ENCODE results near the gene TUBB4B.

Gene TUBB4B

DNA sequence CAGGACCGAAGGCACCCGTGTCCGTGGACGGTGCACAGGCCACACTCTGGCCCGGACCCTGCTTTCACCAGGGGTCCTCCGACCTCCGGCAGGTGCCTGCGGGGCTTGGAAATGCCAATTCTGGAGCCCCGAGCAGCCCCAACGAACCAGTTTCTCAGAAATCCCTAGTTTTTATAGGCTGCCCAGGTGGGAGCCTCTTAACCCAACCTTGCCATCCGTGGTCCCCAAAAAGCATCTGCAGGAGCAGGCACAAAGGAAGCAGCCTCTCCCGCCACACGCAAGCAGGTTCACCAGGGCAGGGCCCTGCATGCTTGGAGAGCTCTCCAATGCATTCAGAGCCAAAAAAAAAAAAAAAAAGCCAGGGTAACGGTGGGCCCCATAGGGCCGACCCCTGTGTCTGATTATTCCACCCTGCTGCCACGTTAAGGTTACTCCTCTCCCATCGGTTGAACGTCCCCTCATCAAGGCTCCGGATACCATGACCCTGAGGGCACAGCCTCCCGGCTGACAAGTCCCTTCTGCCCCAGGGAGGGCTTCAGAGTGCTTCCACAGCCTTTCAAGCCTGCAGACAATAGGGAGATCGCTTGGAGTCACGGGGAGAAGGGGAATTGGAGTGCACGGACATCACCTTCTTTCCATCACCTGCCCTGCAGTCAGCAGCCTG is 39.8 kb upstream of the TUBB4B start:
- no peak for DNase-seq (ENCODE audit: low spot score)

GRCh38 chr9:137202966-137203365 is 38.1 kb upstream of the TUBB4B start:
- no peak for DNase-seq (ENCODE audit: low spot score)
- Histone ChIP-seq H3K27ac (no peak overlapping the region), H3K4me3 (no peak overlapping the region)
- TF ChIP-seq, protein P1, sequence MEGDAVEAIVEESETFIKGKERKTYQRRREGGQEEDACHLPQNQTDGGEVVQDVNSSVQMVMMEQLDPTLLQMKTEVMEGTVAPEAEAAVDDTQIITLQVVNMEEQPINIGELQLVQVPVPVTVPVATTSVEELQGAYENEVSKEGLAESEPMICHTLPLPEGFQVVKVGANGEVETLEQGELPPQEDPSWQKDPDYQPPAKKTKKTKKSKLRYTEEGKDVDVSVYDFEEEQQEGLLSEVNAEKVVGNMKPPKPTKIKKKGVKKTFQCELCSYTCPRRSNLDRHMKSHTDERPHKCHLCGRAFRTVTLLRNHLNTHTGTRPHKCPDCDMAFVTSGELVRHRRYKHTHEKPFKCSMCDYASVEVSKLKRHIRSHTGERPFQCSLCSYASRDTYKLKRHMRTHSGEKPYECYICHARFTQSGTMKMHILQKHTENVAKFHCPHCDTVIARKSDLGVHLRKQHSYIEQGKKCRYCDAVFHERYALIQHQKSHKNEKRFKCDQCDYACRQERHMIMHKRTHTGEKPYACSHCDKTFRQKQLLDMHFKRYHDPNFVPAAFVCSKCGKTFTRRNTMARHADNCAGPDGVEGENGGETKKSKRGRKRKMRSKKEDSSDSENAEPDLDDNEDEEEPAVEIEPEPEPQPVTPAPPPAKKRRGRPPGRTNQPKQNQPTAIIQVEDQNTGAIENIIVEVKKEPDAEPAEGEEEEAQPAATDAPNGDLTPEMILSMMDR (IDR thresholded peaks at IDR 0.05), result no peak

More for the DNA sequence above, 39.8 kb upstream of the TUBB4B start:
- H3K27ac ChIP-seq, result peak overlapping the region; percentile 73 to 84
- TF ChIP-seq, protein P1 (IDR thresholded peaks at IDR 0.05), result no peak
- peak overlapping the region; percentile 83 for H3K4me3 ChIP-seq

- peak overlapping the region in 1 of 2 donors; percentile 85 for H3K27ac ChIP-seq
Measured at GRCh38 chr9:137204731-137205125, 36.4 kb upstream of the TUBB4B start.

DNA sequence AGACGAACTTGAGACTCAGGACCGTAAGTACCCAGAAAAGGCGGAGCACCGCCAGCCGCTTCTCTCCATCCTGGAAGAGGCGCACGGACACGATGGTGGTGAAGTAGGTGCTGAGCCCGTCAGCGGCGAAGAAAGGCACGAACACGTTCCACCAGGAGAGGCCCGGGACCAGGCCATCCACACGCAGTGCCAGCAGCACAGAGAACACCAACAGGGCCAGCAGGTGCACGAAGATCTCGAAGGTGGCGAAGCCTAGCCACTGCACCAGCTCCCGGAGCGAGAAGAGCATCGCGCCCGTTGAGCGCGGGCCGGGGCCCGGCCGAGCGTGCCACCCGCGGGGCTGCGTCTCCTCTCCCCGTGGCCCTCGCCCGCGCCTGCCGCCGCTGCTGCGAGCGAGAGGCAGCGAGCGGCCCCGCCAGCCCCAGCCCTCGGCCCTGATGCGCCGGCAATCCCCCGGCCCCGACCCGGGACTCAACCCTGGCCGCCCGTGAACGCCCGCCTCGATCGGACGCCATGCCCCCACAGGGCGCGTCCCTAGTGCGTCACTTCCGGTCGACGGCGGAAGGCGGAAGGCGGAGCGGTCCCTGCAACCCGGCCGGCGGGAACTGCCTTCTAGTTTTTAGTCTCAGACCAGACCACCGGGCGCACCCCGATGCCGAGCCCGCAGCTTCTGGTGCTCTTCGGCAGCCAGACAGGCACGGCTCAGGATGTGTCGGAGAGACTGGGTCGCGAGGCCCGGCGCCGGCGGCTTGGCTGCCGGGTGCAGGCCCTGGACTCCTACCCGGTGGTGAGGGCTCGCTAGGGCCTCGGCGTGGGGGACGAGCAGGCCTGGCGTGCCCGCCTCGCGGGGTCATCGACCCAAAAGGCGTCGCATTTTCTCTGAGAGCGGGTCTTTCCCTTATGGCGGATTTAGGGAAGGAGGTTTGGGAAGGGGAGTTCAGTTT is 35.7 kb upstream of the TUBB4B start, which contains the start of the genes NDOR1 and TMEM203:
NDOR1 (plus strand) TSS at position 575 of the 944 bp plus-strand sequence; CDS start at position 653, 78 bp downstream.
TMEM203 (minus strand) TSS at position 523 of the 944 bp plus-strand sequence; CDS start at position 289, 234 bp downstream.
- DNase-seq (ENCODE audit: low spot score), result peak; percentile 91
- TF ChIP-seq, protein P1 (IDR thresholded peaks at IDR 0.05), result no peak
- H3K4me3 ChIP-seq, result peak within 1 kb of the TSS; percentile 95
- peak within 1 kb of the TSS; percentile 72 to 85 for H3K27ac ChIP-seq

More at GRCh38 chr9:137204731-137205125, 36.4 kb upstream of the TUBB4B start:
- TF ChIP-seq, protein P1 (IDR thresholded peaks at IDR 0.05), result no peak
- peak overlapping the region; percentile 95 for H3K4me3 ChIP-seq
- DNase-seq (ENCODE audit: low spot score), result no peak

GRCh38 chr9:137206602-137207001 is 34.5 kb upstream of the TUBB4B start:
- TF ChIP-seq, protein P1 (IDR thresholded peaks at IDR 0.05), result no peak
- Histone ChIP-seq H3K27ac (no peak overlapping the region), H3K4me3 (peak overlapping the region; percentile 95)
- no peak for DNase-seq (ENCODE audit: low spot score)

- Histone ChIP-seq H3K4me3 (no peak overlapping the region), H3K27ac (no peak overlapping the region)
- no peak for DNase-seq (ENCODE audit: low spot score)
- TF ChIP-seq, protein P1 (IDR thresholded peaks at IDR 0.05), result no peak
Measured at GRCh38 chr9:137211532-137211931, 29.6 kb upstream of the TUBB4B start.

All from coronary artery (tissue), 2 donors.